MCF 10A (cell line): ENCODE results near the gene ANGEL2. TPM values are rescaled to one million over a fixed set of nuclear protein-coding genes. Genes with fewer than 3 reads are reported as not detected.

ENCODE experiments used
- BruUV-seq: library from RNA; stranded (reverse); fragments of 400-500 nt; replicated peaks from 2 replicates; lab custom pipeline; 2021; lab: Mats Ljungman, UMichigan
- CTCF ChIA-PET: fragments of 300-600 bp; sonication (Branson Sonifier 250); formaldehyde crosslinking; extraction: SDS; loops from one replicate; lab custom pipeline; 2021; ENCODE audit warnings: antibody characterized with exemption, inconsistent platforms; lab: Yijun Ruan, JAX
- POLR2A ChIA-PET: fragments of 300-600, 350-650 bp; sonication (Branson Sonifier 250); formaldehyde crosslinking; extraction: SDS; loops from one replicate; lab custom pipeline; 2020; ENCODE audit warnings: antibody characterized with exemption, inconsistent platforms; lab: Yijun Ruan, JAX
- DNase-seq: peaks from one replicate; pipeline ENCODE4 v3.0.0-alpha.2; 2018; ENCODE audit not compliant: unreplicated experiment
- H3K27ac Mint-ChIP-seq: one replicate; pipeline ENCODE4 v1.8.0; 2022; ENCODE audit warnings: mild to moderate bottlenecking, low read depth, mixed read lengths; ENCODE audit not compliant: unreplicated experiment
- H3K27me3 Mint-ChIP-seq: one replicate; pipeline ENCODE4 v1.8.0; 2022; ENCODE audit warnings: mixed read lengths; ENCODE audit not compliant: insufficient read depth, unreplicated experiment
- H3K36me3 Mint-ChIP-seq: one replicate; pipeline ENCODE4 v1.8.0; 2022; ENCODE audit warnings: mild to moderate bottlenecking, moderate library complexity, mixed read lengths; ENCODE audit not compliant: insufficient read depth, unreplicated experiment
- H3K4me1 Mint-ChIP-seq: one replicate; pipeline ENCODE4 v1.8.0; 2022; ENCODE audit warnings: mixed read lengths; ENCODE audit not compliant: insufficient read depth, unreplicated experiment
- H3K4me3 Mint-ChIP-seq: one replicate; pipeline ENCODE4 v1.8.0; 2022; ENCODE audit warnings: mild to moderate bottlenecking, moderate library complexity, mixed read lengths; ENCODE audit not compliant: unreplicated experiment
- H3K9me3 Mint-ChIP-seq: one replicate; pipeline ENCODE4 v1.8.0; 2022; ENCODE audit warnings: mixed read lengths; ENCODE audit not compliant: unreplicated experiment
- CTCF ChIP-seq: fragments of 200-600 bp; IDR thresholded peaks from one replicate; pipeline ENCODE4 v1.8.0; 2022; ENCODE audit warnings: antibody characterized with exemption, mild to moderate bottlenecking; ENCODE audit not compliant: unreplicated experiment
- intact Hi-C: fragments of 100-400 bp; cut with micrococcal nuclease; formaldehyde crosslinking; loops from 2 replicates; pipeline ENCODE4 v1.14.1; 2022
- total RNA-seq: library from RNA; stranded (reverse); gene quantifications from 2 replicates; pipeline ENCODE4 v1.2.3, GENCODE V29; 2022

Gene ANGEL2
- total RNA-seq, 1 experiment from 2014 or later = 89.7 TPM

DNA sequence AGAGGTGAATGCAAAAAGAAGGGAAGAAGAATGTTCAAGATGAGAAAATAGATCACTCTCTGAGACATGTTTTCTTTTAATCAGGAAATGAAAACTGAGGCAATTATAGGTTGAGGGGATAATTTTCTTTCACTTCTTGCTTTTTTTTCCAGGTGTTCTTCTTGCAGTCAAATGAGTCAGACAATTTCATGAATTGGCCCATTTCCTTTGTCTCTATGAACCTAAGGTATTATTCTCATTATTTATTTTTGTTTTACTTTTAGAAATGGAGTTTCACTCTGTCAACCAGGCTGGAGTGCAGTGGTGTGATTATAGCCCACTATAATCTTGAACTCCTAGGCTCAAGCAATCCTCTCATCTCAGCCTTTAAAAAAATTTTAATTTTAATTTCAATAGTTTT, 68.8 kb downstream of the ANGEL2 start:
- Mint-ChIP-seq H3K27ac (no peak overlapping the region), H3K36me3 (no peaks in the 10 kb centered on the region), H3K27me3 (peaks cover 4% of the 10 kb centered on the region), H3K9me3 (no peaks in the 10 kb centered on the region), H3K4me1 (no peaks in the 10 kb centered on the region), H3K4me3 (no peak overlapping the region)
- ChIA-PET POLR2A (interaction anchor here (1.7 kb wide), 1 partner anchor 89 kb away, joined by 4 read pairs; no protein-coding TSS in a partner anchor), CTCF (interaction anchor here (0.7 to 1.4 kb wide), 2 partner anchors 20 to 1266 kb away, joined by 3 to 4 read pairs; no protein-coding TSS in a partner anchor)
- BruUV-seq = no TSS peak
- no peak for DNase-seq
- intact Hi-C loops = no loop called here
- TF ChIP-seq CTCF = no peak

DNA sequence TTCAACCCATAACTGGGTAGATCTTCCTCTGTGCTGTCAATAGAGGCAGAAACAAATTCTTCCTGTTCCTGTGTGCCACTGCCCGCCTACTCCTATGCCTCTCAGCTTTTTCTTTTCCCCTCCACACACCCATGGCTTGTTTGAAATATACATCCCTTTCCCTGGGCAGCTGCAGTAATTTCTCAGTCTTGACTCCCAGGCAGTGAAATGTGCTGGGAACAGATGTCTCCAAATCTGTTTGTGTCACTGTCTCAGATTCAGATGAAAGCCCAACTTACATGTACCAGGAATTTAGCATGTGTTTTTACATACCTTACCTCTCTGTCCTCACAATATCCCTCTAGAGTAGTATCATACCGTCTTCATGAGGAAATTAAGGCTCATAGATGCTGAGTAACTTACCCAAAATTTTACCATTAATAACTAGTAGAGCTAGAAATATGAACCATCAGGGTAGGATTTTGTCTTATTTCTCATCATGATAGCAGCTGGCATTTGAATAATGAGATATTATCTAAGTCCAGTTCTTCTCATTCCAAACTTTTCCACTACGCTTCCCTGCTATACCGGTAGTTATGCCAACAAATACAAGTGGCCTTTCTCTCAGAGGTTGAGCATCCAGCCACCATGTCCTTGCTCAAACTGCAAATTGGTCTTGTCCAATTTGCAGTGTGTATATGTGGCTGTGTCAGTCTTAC, 70.1 kb downstream of the ANGEL2 start:
- H3K27me3 Mint-ChIP-seq = no peaks in the 10 kb centered on the region
- H3K4me1 Mint-ChIP-seq = no peaks in the 10 kb centered on the region
- BruUV-seq = no TSS peak
- ChIA-PET POLR2A (interaction anchor here (1.7 kb wide), 1 partner anchor 88 kb away, joined by 4 read pairs; no protein-coding TSS in a partner anchor), CTCF (interaction anchor here (0.8 to 1.5 kb wide), 3 partner anchors 18 to 49 kb away, joined by 3 to 4 read pairs (median 4); no protein-coding TSS in a partner anchor)
- intact Hi-C loops = no loop called here
- no peak for TF ChIP-seq CTCF
- H3K4me3 Mint-ChIP-seq = no peak overlapping the region
- H3K36me3 Mint-ChIP-seq = no peaks in the 10 kb centered on the region
- H3K9me3 Mint-ChIP-seq = no peaks in the 10 kb centered on the region
- no peak for DNase-seq
- no peak overlapping the region for H3K27ac Mint-ChIP-seq

DNA sequence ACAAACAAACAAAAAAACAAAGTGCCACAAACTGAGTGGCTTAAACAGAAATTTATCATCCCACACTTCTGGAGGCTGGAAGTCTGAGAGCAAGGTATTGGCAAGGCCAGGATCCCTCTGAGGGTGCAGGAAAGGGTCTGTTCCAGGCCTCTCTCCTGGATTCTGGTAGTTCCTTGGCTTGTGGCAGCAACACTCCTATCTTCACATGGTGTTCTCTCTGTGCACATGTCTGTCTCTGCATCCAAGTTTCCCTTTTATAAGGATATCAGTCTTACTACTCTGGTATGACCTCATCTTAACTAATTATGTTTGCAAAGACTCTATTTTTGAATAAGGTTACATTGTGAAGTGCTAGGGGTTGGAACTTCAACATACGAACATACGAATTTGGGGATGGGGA, 70.6 kb downstream of the ANGEL2 start:
- Mint-ChIP-seq H3K36me3 (no peaks in the 10 kb centered on the region), H3K9me3 (no peaks in the 10 kb centered on the region), H3K27ac (no peak overlapping the region), H3K4me3 (no peak overlapping the region), H3K4me1 (no peaks in the 10 kb centered on the region), H3K27me3 (no peaks in the 10 kb centered on the region)
- TF ChIP-seq CTCF = no peak
- ChIA-PET POLR2A (no interaction called here), CTCF (interaction anchor here (0.8 to 1.5 kb wide), 2 partner anchors 18 to 50 kb away, joined by 3 to 4 read pairs; no protein-coding TSS in a partner anchor)
- no TSS peak for BruUV-seq
- DNase-seq = no peak
- intact Hi-C loops = no loop called here

GRCh38 chr1:212944229-212944901, 71.3 kb downstream of the ANGEL2 start:
- POLR2A ChIA-PET = interaction anchor here (0.7 to 0.9 kb wide), 2 partner anchors 23 to 87 kb away, joined by 3 to 6 read pairs; no protein-coding TSS in a partner anchor
- no TSS peak for BruUV-seq
- H3K36me3 Mint-ChIP-seq = no peaks in the 10 kb centered on the region

More at GRCh38 chr1:212944229-212944901, 71.3 kb downstream of the ANGEL2 start:
- Mint-ChIP-seq H3K4me1 (no peaks in the 10 kb centered on the region), H3K9me3 (no peaks in the 10 kb centered on the region), H3K4me3 (no peak overlapping the region), H3K27ac (no peak overlapping the region), H3K27me3 (no peaks in the 10 kb centered on the region)
- intact Hi-C loops = no loop called here
- CTCF ChIA-PET = interaction anchor here (0.5 to 1.2 kb wide), 3 partner anchors 22 to 52 kb away, joined by 3 to 5 read pairs (median 3); no protein-coding TSS in a partner anchor
- DNase-seq = no peak
- TF ChIP-seq CTCF = no peak
